GM12801 (cell line): ENCODE results near the gene COX4I1.

Experiments
- TF ChIP-seq, protein P1 (sequence below): IDR thresholded peaks from one replicate; pipeline ENCODE4 v1.5.1; 2011; ENCODE audit warnings: control low read depth; ENCODE audit not compliant: insufficient read length; ENCODE audit errors: extremely low read depth

The COX4I1 gene

DNA sequence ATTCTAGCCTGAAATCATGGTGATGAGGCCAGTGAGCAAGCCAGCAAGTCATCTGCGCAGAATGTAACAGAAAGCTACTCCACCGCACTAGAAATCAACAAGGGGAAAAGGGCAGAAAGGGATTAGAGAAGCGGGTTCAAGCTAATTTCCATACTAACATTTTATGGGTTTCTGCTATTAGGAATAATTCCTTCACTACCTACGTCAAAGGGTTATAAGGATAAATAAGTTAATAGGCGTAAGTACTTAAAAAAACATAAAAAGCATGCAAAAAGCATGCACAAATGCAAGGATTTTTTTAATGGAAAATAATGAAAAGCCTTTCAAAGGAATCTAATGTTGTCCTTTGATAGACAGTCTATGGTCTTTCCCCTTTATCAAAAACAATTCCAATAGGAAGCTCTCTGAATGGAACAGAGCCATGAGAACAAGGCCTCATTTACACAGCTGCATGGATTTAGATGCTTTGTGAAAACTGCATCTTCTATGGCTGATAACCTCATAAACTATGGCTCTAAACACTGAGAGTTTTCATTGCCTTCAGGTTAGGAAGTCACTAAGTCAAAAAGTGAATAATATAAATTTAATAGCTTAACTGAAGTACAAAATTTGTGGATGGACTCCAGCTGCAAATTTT lies 5.7 kb upstream of the COX4I1 start:
- TF ChIP-seq, protein P1, sequence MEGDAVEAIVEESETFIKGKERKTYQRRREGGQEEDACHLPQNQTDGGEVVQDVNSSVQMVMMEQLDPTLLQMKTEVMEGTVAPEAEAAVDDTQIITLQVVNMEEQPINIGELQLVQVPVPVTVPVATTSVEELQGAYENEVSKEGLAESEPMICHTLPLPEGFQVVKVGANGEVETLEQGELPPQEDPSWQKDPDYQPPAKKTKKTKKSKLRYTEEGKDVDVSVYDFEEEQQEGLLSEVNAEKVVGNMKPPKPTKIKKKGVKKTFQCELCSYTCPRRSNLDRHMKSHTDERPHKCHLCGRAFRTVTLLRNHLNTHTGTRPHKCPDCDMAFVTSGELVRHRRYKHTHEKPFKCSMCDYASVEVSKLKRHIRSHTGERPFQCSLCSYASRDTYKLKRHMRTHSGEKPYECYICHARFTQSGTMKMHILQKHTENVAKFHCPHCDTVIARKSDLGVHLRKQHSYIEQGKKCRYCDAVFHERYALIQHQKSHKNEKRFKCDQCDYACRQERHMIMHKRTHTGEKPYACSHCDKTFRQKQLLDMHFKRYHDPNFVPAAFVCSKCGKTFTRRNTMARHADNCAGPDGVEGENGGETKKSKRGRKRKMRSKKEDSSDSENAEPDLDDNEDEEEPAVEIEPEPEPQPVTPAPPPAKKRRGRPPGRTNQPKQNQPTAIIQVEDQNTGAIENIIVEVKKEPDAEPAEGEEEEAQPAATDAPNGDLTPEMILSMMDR: no peak

DNA sequence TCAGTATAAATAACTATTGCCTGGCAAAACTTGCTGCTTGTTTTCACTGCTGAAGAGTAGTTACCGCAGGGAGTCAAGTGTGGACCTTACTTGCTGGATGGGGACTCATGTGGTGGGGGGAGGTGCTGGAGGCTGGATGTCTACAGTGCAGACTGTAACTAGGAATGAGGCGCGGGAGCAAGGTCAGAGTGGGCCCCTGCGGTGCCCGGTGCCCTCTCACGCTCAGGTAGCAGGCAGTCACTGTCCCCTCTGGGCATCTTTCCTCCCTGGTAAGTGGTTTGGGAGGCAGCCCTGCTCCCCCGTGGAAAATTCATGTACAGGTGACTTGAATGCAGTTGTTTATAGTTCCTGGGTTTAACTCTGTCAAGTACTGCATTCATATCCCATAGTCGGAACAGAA lies 4.8 kb upstream of the COX4I1 start:
- TF ChIP-seq, protein P1: no peak

DNA sequence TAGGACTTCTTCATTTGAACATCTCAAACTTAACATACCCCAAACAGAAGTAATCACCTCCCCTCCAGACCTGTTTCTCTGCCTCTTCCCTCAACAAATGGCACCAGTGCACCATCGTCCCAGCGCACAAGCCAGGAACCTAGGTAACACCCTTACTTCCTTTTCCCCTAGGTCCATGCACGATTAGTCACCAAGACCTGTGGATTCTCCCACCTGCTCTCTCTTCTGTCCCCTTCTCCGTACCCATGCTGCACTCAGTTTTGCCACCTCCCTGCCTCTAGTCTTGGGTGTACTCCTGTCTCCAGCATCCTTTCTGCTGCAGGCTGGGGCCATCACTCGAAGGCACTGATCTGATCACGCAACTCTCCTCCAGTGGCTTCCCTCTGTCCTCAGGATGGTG lies 3.3 kb upstream of the COX4I1 start:
- TF ChIP-seq, protein P1: no peak

DNA sequence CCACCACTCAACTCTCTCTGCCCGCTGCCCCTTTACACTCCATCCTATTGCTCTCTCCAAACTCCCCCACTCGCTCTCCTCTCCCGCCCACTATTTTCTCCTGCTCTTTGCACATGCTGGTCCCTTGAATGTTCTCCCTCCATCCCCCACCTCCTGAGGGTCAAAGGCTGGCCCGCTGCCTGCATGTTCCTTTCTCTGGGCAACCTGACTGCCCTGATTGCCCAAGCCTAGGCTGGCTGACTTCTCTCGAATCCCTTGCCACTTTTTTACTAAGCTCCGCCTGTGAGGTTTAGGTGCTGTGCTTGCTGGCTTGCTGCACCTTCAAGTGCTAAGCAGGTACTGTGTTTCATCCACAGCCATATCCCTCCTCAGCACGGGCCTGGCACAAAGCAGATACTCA lies 2.9 kb upstream of the COX4I1 start:
- TF ChIP-seq, protein P1: no peak

DNA sequence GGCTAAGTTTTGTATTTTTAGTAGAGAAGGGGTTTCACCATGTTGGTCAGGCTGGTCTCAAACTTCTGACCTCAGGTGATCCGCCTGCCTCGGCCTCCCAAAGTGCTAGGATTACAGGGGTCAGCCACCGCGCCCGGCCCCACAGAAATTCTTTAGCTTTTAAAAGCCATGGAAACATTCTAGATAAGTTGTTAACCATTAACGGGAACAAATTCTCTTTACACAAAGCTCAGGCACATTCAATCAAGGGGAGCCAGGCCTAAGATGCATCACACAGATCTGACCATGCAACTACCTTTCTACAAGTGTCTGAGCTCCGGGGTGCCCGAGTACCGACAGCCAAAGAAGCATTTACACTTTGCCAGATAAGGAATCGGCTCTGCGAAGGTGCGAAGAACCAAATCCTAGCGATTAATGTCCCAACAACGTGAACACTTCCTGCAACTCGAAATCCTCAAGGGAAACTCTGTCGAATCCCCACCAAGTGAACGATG lies 1.2 kb upstream of the COX4I1 start:
- TF ChIP-seq, protein P1: no peak

DNA sequence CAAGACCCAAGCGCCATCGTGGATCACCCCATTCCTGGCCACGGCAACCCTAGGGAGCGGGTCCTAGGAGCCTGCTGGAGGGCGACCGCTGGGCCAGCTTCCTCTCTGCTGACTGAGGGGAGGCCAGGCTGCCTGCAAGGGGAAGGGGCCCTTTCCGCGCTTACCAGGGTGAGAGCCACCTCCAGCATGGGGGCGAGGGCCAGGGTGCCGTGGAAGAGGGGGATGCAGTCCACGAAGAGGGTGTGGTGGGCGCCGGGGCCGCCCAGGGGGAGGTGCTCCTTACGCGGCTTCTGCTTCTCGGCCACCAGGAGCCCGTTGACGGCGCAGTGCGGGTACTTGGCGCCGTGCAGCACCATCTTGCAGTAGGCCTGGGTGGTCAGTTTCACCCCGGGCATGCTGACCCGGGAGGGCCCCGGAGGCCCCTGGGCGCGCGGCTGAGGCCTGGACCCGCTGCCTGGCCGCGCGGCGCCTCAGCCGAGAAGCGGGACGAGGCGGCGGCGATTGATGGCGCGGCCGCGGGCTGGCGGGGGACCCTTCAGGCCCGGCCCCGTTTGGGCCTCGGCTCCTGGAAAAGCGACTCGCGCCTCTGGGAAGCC lies 496 bp upstream of the COX4I1 start:
- TF ChIP-seq, protein P1: no peak

DNA sequence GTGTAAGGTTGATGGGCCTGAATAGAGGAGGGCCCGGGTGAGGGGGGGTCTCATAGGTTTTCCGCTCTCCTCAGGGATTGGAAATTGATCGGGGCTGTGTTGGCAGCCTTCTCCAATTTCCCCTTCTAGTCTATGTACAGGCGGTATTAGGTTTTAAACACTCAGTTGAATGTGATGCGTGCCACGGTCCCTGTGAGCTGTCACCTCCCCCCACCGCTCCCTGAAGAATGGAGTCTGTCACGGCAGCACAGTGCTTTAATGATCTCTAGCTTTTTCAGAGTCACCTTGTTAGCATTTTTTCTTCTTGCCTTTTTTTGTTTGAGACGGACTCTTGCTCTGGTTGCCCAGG lies 800 bp downstream of the COX4I1 start:
- TF ChIP-seq, protein P1: no peak

DNA sequence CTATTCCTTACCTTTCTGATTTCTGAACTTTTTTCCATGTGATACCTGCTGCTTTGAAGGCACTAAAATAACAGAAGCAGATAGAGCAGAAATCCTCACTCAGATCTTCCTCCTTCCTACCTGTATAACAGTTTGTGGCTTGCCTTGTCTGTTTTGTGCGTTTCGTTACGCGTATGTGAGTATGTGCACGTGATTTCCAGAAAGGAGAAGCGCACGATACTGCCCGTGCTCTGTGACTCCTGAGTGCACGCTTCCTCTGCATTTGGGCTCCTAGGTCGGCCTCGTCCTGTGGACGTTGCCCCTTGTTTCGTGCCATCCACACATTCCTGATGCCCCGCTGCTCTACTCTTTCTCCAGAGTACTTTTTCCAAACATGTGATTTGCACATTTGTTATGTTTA lies 4.1 kb downstream of the COX4I1 start:
- TF ChIP-seq, protein P1: no peak
